Inflammatory macrophage (primary cell): ENCODE data around the gene HAX1.
A peak's percentile ranks its signal among the peaks of the same experiment; 100 is the strongest.
"Not testable (repeated sequence)": the region's sequence is repeated elsewhere in the genome, so short reads cannot be mapped to it uniquely, and the experiment has no call there.

ENCODE experiments used
- DNase-seq, 2 donors: peaks; one replicate each; pipeline ENCODE4 v3.0.0-alpha.2; 2020 to 2022
- total RNA-seq, 18 experiments: gene quantifications; one replicate each; lab custom pipeline; 2026; ENCODE audit warnings: mixed read lengths in 6 of 18, inconsistent platforms in 2 of 18; lab: John Stamatoyannopoulos, UW

Gene HAX1
- total RNA-seq, result 27.2 to 80.9 (median 48.5) reads per million in 18 experiments

- peak; percentile 99 to 100 for DNase-seq
Observed at GRCh38 chr1:154272217-154272998, at the start of gene HAX1. Gene HAX1, plus strand, starts transcription at chr1:154272629. Its CDS starts 95 bp downstream, at chr1:154272724.

DNA sequence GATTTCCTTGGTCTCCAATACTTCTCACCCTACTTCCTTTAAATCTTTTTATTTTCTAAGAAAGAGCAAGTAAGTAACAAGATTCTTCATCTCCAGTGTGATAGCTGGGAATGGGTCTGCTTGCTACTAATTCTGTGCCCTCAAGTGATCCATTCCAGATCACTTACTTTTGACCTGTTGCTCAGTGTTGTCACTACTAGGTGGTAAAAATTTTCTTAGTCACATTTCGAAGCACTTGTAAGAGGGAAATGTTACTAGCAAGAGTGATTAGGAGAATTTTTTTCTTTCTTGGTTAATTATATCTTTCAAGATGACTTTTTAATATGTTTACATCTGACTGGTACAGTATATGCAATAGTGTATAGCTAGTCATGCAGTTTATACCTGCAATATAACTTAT, 49.5 kb upstream of the HAX1 start:
- DNase-seq, result no peak

- peak; percentile 34 to 50 for DNase-seq
Observed at GRCh38 chr1:154223621-154224020, 48.8 kb upstream of the HAX1 start.

GRCh38 chr1:154225370-154225769, 47.1 kb upstream of the HAX1 start:
- no peak for DNase-seq

DNA sequence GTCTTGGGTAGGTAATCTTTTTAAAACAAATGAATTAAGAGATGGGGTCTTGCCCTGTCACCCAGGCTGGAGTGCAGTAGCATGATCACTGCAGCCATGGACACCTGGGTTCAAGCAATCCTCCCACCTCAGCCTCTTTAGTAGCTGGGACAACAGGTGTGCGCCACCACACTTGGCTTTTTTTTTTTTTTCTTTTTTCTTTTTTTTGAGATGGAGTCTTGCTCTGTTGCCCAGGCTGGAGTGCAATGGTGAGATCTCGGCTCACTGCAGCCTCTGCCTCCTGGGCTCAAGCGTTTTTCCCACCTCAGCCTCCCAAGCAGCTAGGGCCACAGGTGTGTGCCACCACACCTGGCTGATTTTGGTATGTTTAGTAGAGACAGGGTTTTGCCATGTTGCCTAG, 41.3 kb upstream of the HAX1 start:
- not testable (repeated sequence) for DNase-seq

- DNase-seq, result not testable (repeated sequence)
Observed at GRCh38 chr1:154233127-154233526, 39.3 kb upstream of the HAX1 start.

DNA sequence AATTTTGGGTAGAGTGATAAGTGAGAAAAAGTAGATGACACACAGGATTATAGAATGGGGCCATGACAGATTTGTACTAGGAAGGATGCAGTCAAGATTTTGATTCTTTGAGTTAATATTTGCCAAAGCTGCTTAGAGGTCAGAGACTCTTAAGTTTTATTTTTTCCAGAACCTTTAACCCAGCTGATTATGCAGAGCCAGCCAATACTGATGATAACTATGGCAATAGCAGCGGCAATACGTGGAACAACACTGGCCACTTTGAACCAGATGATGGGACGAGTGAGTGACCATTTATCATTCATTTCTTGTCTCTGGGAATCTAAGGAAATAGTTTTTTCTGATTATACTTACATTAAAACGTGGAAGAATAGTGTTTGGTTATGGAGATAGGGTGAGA, 35.6 kb upstream of the HAX1 start:
- DNase-seq, result no peak

DNA sequence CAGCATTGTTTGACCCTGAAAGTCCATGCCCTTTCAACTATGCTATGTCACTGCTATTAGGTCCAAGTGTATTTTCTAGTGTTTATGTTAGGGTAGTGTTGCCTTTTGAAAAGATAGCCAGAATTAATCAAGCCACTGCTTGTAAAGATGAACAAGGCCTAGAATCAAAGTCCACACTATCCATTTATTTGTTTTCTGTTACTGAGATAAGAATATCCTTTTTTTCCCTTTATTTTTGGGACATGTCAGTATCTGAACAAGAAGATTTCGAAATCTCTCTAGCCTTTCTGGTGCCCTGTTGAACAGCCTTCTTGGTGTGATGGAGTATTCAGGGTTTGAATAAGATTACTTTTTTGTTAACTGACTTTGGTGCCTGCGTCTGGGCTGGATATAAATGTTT, 35.0 kb upstream of the HAX1 start:
- no peak for DNase-seq

DNA sequence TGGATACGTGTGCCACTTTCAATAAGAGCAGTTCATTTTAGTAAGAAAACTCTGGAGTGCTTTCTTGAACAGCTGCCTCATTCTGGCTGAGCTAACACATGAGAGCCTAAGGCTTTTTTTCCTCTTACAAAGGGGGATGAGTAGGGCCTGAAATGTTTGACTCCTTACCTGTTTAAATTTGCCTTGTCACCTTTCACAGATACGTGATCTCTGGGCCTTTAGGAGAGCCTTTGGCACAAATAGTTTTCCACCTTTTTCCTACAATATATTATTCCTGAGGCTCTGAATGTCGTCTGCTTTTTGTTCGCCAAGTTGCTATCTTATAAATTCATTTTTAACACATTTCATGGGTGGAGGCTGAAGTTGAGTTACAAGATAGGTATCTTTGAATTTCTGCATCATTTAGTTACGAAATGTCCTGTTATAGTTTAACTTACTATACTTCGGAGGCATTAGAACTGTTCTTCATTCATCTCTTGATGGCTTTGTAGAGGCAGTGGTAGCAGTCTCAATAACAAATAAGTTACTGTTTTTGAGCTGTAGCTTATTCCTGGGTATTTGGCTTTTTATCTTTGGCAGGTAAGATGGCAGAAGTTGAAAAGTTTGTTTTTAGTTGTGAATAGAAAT, 34.4 kb upstream of the HAX1 start:
- no peak for DNase-seq

- DNase-seq, result no peak
Observed at GRCh38 chr1:154239491-154239890, 32.9 kb upstream of the HAX1 start.

DNA sequence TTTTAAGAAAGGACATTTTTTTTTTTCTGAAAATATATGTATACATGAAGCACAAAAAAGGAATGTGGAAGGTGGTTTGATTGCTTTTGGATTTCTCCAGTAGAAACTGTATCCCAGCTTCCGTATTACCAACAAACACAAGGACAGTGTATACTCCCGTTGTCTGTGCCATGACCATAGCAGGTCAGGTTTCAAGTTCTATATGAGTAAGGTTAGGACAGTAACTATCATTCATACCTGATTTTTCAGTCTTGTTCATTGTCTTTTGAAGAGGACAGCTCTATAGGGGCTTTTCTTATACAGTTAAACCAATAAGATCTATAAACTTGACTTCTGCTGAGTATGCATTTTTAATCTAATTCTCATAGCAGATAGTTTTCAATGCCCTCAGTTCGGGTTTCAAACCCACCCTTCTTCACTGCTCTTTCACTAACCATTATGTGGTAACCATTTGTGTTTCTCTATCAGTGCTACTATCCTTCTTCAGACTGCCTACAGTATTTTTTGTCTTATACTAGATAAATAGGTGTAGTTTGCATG, 32.1 kb upstream of the HAX1 start:
- no peak for DNase-seq

DNA sequence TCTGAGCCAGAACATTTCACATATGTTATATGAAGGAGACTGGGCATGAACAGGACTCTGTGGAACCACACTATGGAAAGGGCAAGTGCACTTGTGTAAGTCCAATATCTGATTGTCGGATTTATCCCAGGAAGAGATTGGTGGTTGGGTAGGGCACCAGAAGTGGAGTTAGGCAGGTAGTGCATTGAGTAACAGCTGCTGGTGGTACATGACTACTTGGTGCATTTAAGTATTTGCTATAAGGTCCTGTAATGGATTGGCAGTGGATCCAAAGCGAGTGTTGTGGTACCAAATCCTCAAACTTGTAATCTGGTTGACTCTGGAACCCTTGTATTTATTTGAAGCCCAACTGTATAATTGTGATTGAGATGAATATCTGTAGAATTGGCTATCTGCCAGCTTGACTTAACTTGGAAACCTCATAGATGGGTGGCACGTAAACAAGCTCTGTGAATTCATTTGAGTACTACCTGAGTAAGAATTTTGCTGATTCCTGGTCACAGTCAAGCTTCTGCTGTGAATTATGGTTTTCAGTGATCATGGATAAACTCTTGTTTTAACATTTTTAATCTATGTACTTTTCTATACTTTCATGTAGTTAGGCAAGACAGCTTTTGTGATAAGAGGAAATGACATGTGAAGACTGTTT, 30.6 kb upstream of the HAX1 start:
- no peak for DNase-seq

DNA sequence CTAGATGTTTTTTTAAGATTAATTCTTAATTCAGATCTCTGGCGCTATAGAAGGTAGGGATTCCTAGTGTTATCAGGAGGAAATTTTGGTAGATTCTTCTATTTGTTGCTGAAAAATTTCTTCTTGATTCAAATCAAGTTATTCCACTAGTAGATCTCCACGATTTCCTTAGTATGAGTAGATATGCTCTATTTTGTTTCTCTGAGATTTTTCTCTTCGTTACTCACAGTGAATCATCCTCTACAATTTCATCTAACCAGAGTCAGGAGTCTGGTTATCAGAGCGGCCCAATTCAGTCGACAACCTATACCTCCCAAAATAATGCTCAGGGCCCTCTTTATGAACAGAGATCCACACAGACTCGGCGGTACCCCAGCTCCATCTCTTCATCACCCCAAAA, 18.8 kb upstream of the HAX1 start:
- no peak for DNase-seq

GRCh38 chr1:154256686-154257085, 15.7 kb upstream of the HAX1 start:
- no peak for DNase-seq

- no peak for DNase-seq
Observed at GRCh38 chr1:154258784-154259183, 13.6 kb upstream of the HAX1 start.

GRCh38 chr1:154260127-154260526, 12.3 kb upstream of the HAX1 start:
- no peak for DNase-seq

DNA sequence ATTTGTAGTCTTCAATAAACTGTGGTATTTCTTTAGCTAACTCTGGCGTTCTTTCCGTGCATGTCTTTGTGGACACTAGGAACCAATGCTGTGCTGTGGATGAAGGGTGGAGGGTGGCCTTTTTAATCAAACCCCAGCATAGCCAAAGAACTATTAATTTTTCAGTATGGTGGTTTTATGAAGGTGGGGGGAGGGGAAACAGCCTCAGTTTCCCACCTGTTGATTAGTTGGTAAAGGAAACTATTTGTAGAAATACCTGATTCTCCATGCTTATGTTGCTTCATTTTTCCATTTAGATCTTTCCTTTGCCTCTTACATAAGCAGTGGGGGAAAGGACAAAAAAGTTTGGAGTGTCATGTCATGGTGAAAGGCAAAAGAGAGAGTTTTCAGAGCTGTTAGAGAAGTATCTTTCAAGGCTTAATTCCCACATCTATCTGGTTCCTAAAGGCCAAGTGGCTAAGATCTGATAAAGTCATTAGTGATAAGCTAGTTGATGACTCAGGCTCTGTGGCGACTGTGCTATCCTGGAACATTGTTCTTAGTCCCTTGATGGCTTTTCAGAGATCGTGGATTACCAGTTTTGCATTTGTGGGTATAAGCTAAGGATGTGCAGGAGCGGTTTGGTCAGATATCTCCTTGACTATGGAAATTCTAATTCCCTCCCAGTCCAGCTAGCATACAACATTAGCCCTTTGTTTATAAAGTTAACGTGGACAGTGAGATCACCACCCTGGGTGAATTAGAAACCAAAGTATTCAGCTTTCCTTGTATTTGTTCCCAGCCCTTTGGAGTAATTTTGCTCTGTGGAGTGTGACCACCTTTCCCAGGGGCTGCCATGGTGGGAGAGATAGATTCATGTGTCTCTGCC, 8.7 kb upstream of the HAX1 start:
- no peak for DNase-seq

- no peak for DNase-seq
Observed at GRCh38 chr1:154264454-154264853, 8.0 kb upstream of the HAX1 start.

DNA sequence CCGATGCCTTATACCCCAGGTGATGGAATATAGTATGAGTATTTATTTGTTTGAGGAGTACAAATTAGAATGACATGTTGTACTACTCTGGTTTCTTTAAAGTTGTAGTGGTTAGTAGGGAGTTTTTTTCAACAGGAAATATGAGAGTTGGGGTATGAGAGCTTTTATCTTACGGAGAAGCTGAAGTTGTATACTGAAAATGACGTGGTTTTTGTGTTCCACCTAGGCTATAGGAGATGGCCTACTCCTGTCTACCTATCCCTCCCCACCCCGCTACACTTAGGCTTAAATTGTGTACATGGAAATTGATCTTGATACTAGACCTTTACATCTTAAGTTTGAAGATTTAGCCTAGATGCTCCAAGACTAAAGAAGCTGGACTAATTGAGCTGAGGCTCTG, 6.8 kb upstream of the HAX1 start:
- DNase-seq, result no peak

DNA sequence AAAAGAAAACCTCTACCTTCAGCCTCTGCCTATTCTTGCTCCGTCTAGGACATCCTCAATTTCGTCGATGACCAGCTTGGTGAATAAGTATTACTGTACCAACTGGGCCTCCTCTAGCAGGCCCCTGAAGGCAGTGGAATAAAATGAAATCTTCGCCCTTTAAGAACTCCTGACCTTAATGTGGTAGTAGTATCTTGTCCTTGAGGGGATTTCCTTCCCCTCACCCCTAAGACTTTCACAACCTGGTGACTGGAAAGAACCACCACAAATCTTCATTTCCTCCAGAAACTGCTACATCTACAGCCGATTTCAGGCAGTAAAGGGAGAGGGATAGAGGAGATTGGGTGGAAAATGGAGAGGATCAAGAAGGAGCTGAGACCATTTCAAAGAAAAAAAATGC, 1.6 kb upstream of the HAX1 start:
- DNase-seq, result no peak

DNA sequence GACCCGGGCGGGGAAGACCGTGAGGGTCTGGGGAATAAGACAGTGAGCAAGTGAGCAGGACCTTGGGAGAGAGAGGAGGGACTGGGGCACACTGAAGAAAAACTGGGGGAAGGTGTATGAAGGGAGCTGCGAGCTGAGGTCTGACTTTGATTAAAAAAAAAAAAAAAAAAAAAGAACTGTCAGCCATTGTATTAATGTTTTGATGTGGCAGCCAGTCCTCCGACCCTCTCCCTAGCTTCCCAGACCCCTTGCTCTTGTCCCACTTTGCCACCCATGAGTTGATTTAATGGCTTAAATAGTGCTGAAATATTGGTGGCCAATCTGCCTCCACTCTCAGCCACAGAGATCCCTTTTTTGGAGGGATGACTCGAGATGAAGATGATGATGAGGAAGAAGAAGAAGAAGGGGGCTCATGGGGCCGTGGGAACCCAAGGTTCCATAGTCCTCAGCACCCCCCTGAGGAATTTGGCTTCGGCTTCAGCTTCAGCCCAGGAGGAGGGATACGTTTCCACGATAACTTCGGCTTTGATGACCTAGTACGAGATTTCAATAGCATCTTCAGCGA, 652 bp downstream of the HAX1 start:
- DNase-seq, result no peak

DNA sequence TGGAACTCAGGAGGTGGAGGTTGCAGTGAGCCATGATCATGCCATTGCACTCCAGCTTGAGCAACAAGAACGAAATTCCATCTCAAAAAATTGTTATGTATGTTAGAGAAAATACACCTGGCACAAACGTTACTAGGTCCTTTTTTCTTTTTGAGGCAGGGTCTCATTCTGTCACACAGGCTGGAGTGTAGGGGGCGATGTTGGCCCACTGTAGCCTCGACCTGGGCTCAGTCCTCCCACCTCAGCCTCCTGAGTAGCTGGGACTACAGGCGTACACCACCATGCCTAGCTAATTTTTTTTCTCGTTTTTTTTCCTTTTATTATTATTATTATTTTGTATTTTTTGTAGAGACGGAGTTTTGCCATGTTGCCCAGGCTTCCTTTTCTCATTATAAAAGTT, 4.4 kb downstream of the HAX1 start:
- no peak for DNase-seq
